ENCODE measurements around the gene EIF4E1B.

Gene EIF4E1B

DNA sequence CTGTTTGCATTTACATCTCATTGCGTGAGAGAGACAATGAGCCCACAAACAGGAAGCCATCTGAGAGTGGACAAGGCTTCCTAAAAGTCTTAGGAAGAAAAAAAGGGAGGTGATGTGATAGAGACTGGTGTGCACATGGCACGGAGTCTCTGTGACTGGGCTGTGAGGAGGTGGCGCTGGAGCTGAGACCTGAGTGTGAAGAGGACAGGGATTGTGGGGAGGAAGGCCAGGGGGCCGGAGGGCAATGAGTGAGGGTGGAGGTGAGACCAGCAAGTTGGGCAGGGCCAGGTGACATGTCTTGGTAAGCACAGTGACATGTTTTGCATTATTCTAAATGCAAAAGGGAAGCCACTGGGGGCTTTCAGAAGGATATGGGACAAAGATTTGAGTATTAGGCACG is 61.9 kb downstream of the EIF4E1B start:
- DNase-seq (ENCODE audit: low read depth): no peak

DNA sequence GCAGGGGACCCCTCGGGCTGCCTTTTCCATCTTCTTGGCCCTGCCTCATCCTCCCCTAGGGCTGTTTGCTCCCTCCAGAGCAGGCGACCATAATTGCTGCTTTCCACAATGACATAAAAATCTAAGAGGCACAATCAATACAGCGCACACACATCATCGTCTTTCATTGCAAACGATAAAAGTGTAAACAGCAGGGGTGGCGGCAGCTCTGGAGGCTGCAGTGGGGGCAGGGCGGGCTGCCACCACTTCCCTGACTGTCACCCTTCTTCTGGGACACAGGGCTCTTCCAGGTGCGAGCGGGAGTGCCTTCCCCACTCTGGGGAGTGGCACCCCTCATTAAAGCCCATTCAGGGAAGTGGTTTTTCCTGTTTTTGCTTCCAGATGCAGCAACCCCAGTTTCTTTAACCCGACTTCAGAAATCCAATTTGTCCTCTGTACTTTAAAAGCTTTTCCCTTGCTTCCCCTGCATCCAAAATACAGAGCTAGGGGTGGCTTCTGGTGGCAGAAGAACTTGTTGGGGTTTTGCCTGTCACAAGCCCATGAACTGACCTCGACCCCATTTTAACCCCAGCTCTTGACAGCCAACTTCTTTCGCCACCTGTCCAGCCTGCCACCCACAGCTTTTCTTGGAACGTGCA is 62.5 kb downstream of the EIF4E1B start:
- DNase-seq (ENCODE audit: low read depth): no peak

DNA sequence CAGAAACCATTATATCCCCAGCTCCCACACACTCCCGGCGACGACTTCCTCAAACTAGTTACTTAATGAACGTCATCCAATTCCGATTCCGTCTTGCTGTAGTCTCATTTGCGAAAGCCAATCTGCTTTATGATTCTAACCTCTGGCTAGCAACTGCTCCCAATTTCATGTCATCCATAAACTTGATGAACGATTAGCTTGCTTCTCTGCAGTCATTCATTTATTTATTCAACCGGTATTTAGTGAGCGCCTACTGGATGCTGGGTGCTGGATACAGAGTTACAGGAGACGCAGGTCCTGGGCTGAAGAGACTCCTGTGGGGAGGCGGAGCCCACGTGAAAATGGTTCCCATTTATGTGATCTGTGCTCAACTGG is 63.0 kb downstream of the EIF4E1B start:
- no peak for DNase-seq (ENCODE audit: low read depth)

DNA sequence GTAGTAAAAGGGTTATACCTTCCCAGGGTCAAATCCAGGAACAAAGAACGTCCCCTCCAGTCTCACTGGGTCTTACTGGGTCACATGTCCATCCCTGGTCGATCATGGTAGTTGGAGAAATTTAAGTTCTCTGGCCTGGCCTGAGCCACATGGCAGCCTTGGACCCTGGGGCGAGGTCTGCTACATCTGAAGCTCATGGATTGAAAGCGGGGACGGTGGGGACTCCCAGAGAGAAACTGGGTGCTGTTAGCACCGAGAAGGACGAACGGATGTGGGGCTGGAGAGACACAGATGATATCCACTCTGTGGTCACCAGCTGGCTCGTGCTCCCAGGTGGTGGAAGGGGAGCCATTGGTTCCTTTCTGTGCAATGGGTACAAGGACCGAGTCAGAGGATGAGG is 63.7 kb downstream of the EIF4E1B start:
- no peak for DNase-seq (ENCODE audit: low read depth)

DNA sequence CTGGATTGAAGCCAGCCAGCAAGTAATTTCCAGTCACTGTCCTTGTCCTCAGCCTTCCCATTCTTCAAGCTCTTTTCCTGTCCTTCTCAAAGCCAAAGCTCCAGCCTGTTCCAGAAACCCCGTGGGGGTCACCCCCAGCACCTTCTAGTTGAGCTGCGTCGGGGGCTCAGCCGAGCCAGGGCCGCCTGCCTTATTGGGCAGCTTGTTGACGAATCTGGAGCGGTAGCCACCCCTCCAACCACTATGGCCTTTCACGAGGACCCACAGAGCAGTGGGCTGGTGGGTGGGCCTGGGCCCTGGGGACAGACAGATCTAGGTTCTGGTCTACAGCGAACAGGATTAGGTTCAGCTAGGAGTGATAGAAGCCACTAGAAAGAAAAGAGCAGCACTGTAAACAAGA is 64.2 kb downstream of the EIF4E1B start:
- no peak for DNase-seq (ENCODE audit: low read depth)

DNA sequence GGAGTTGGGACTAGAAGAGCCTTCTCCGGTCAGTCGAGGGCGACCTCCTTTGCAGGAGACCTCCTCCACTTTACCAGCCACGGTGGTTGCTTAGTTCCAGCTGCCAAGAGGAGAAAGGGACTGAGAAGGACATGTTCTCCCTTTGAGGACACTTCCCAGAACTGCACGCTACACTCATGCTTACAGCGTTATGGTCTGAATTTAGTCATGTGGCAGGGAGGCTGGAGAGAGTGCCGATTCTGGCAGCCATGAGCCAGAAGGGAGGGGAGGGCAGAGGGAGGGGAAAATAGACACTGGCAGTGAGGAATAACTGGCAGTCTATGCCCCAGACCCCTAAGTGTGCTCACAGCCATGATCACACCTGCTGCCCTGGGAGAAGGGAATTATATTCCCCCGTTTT is 64.6 kb downstream of the EIF4E1B start:
- DNase-seq (ENCODE audit: low read depth): no peak
